K562 (cell line): ENCODE data around the gene ANO6. TPM values are rescaled to one million over a fixed set of nuclear protein-coding genes. Genes with fewer than 3 reads are reported as not detected.

Experiments used
- ELF1 ChIP-seq: fragments of 200-800 bp; sonication (Bioruptor generic); IDR thresholded peaks from 2 replicates; pipeline ENCODE4 v1.6.1; 2016; ENCODE audit warnings: missing genetic modification characterization, missing compliant biosample characterization
- ETV5 ChIP-seq: sonication (generic); formaldehyde crosslinking; IDR thresholded peaks from 2 replicates; pipeline ENCODE4 v1.4.0; 2020; ENCODE audit warnings: low read depth, mild to moderate bottlenecking, missing genetic modification reagents
- FIP1L1 ChIP-seq: fragments of 200-400 bp; formaldehyde crosslinking; IDR thresholded peaks from 2 replicates; pipeline ENCODE4 v1.6.1; 2018; ENCODE audit warnings: mild to moderate bottlenecking, low read depth, low read length; ENCODE audit not compliant: poor library complexity, severe bottlenecking
- IFI16 ChIP-seq: fragments of 250-450 bp; sonication (Bioruptor Pico); IDR thresholded peaks from 2 replicates; pipeline ENCODE4 v2.1.2; 2022; ENCODE audit warnings: mild to moderate bottlenecking, inconsistent platforms
- MTA2 ChIP-seq: fragments of 450-650 bp; IDR thresholded peaks from 2 replicates; pipeline ENCODE4 v1.6.1; 2016; ENCODE audit warnings: low read depth
- NR0B1 ChIP-seq: fragments of 450-650 bp; IDR thresholded peaks from one replicate; pipeline ENCODE4 v1.6.1; 2018; ENCODE audit warnings: mild to moderate bottlenecking, moderate library complexity; ENCODE audit not compliant: partially characterized antibody
- PHB ChIP-seq: fragments of 250-450 bp; sonication (Bioruptor Pico); IDR thresholded peaks from 2 replicates; pipeline ENCODE4 v1.5.0; 2021
- RBM17 ChIP-seq: fragments of 200-400 bp; formaldehyde crosslinking; IDR thresholded peaks from 2 replicates; pipeline ENCODE4 v1.6.1; 2017; ENCODE audit warnings: low read depth, mild to moderate bottlenecking, low read length, borderline replicate concordance
- RCOR1 ChIP-seq, 2 experiments: IDR thresholded peaks; 2 replicates each; pipeline ENCODE4 v1.6.1; 2012; ENCODE audit warnings: low read depth in 2 of 2, low read length in 2 of 2, borderline replicate concordance in 1 of 2, improper control_type of control experiment in 1 of 2
- SRF ChIP-seq, 2 experiments: fragments of 250-450, 450-650 bp in 1 of 2; sonication (Bioruptor Pico) in 1 of 2; sonication (generic) in 1 of 2; formaldehyde crosslinking; IDR thresholded peaks; 2 replicates each; pipeline versions ENCODE4 v1.5.0 to v1.5.1; 2020 to 2022; ENCODE audit warnings: mild to moderate bottlenecking in 1 of 2, missing genetic modification reagents in 1 of 2
- SRSF3 ChIP-seq: fragments of 200-400 bp; formaldehyde crosslinking; IDR thresholded peaks from 2 replicates; pipeline ENCODE4 v1.6.1; 2016; ENCODE audit warnings: mild to moderate bottlenecking, low read length, moderate library complexity; ENCODE audit not compliant: insufficient read depth
- SUPT5H ChIP-seq: fragments of 450-650 bp; IDR thresholded peaks from 2 replicates; pipeline ENCODE4 v1.6.1; 2016
- TBL1XR1 ChIP-seq, 2 experiments: IDR thresholded peaks; 2 replicates each; pipeline ENCODE4 v1.6.1; 2012; ENCODE audit warnings: improper control_type of control experiment in 2 of 2, low read length in 2 of 2, mild to moderate bottlenecking in 1 of 2
- TEAD1 ChIP-seq, 2 experiments: fragments of 450-650 bp in 1 of 2; sonication (generic) in 1 of 2; formaldehyde crosslinking; IDR thresholded peaks; 2 replicates each; pipeline versions ENCODE4 v1.4.0 to v1.8.0; 2020 to 2022; ENCODE audit warnings: mild to moderate bottlenecking in 2 of 2, missing genetic modification reagents in 1 of 2
- TSC22D4 ChIP-seq: fragments of 450-650 bp; IDR thresholded peaks from 2 replicates; pipeline ENCODE4 v1.6.1; 2016; ENCODE audit warnings: missing genetic modification characterization, missing biosample characterization, control low read depth
- XRCC5 ChIP-seq: fragments of 200-400 bp; formaldehyde crosslinking; IDR thresholded peaks from 2 replicates; pipeline ENCODE4 v1.6.1; 2017; ENCODE audit warnings: low read depth, mild to moderate bottlenecking, low read length
- ZNF140 ChIP-seq: fragments of 250-450 bp; sonication (Bioruptor Pico); IDR thresholded peaks from 2 replicates; pipeline ENCODE4 v1.8.0; 2021; ENCODE audit warnings: moderate library complexity, mild to moderate bottlenecking, inconsistent platforms
- ZNF277 ChIP-seq: fragments of 250-450 bp; sonication (Bioruptor Pico); IDR thresholded peaks from 2 replicates; pipeline ENCODE4 v1.8.0; 2022; ENCODE audit warnings: inconsistent platforms, mild to moderate bottlenecking, moderate library complexity, borderline replicate concordance
- ZNF830 ChIP-seq: fragments of 250-450 bp; sonication (Bioruptor Pico); IDR thresholded peaks from 2 replicates; pipeline ENCODE4 v1.5.0; 2021; ENCODE audit warnings: mild to moderate bottlenecking
- polyA plus RNA-seq, 8 experiments: library from polyadenylated mRNA; depleted of rRNA in 4 of 8; stranded (reverse) in 5 of 8; unstranded in 3 of 8; fragments of >200 nt; fragmentation: Nextera tagmentation in 2 of 8; fragmentation: Illumina TruSeq in 1 of 8; extraction: Ambion mirVana in 2 of 8; extraction: Trizol in 1 of 8; gene quantifications; 2 replicates each; pipeline versions ENCODE4 v1.2.1 to v1.2.3, GENCODE V29; 2011 to 2014; ENCODE audit warnings: inconsistent platforms in 1 of 8, missing spikeins in 1 of 8
- total RNA-seq, 7 experiments: library from RNA; depleted of rRNA in 6 of 7; stranded (reverse); fragments of >200 nt in 6 of 7; fragmentation: Illumina TruSeq in 2 of 7; extraction: Trizol in 2 of 7; gene quantifications; 2 replicates each; pipeline versions ENCODE4 v1.2.1 to v1.2.3, GENCODE V29; 2011 to 2021; ENCODE audit warnings: low replicate concordance in 1 of 7
- TF ChIP-seq, protein P1 (sequence below): sonication (generic); formaldehyde crosslinking; IDR thresholded peaks from 2 replicates; pipeline ENCODE4 v1.4.0; 2020; ENCODE audit warnings: mild to moderate bottlenecking, missing genetic modification reagents
- TF ChIP-seq, protein P2 (sequence below): fragments of 450-650 bp; IDR thresholded peaks from 2 replicates; pipeline ENCODE4 v1.6.1; 2016; ENCODE audit warnings: missing biosample characterization, missing genetic modification characterization

Gene ANO6
- total and polyA plus RNA-seq, 9 of the 15 experiments (the other 6 are each of a cell fraction or from before 2014, with no cell fraction given), result 3.5 to 24.7 (median 20.3) TPM

DNA sequence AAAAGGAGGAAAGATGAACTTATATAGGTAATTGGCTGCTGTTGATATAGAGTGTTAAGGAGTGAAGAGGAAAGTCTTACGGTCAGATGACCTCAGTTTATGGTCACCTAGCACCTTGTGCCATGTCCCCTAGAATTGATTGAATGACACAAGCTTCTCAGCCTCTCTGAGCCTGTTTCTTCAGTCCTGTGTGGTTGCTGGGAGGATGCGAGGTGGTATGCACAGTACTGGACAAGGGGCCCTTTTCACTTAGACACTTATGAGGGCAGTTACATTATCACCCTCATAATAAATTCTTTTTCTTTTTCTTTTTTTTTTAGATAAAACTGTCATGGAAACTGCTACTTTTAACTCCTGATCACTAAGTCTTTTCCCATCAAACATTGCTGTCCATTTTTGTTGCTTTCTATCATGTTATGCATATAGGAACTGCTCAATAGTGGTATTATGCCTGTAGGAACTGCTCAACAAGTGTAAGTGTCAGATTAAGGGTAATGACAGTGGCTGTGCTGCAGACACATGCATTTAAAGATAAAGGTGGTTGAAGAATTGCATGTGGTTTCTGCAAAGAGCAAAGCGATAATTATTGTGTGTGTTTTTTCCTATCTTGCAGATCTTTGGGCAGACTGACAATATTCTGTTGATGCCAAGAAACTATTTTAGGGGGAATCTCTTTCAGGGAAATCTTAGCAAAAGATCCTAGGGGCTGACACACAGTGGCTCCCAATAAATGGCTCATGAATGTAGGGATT lies 11.6 kb downstream of the ANO6 start (continued):
- TF ChIP-seq, protein P1, sequence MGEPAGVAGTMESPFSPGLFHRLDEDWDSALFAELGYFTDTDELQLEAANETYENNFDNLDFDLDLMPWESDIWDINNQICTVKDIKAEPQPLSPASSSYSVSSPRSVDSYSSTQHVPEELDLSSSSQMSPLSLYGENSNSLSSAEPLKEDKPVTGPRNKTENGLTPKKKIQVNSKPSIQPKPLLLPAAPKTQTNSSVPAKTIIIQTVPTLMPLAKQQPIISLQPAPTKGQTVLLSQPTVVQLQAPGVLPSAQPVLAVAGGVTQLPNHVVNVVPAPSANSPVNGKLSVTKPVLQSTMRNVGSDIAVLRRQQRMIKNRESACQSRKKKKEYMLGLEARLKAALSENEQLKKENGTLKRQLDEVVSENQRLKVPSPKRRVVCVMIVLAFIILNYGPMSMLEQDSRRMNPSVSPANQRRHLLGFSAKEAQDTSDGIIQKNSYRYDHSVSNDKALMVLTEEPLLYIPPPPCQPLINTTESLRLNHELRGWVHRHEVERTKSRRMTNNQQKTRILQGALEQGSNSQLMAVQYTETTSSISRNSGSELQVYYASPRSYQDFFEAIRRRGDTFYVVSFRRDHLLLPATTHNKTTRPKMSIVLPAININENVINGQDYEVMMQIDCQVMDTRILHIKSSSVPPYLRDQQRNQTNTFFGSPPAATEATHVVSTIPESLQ, result no peak
- TF ChIP-seq ZNF140 (CRISPR knock-in tag), result no peak
- TF ChIP-seq ETV5 (CRISPR knock-in tag), result no peak
- no peak for TF ChIP-seq PHB (CRISPR knock-in tag)
- no peak for TF ChIP-seq IFI16 (CRISPR knock-in tag)
- no peak for TF ChIP-seq NR0B1
- TF ChIP-seq RBM17, result no peak
- no peak for TF ChIP-seq ELF1 (tag)
- no peak for TF ChIP-seq SUPT5H
- no peak for TF ChIP-seq TSC22D4 (tag)
- TF ChIP-seq RCOR1 (IDR thresholded peaks at IDR 0.05; ENCODE audit: borderline replicate concordance in 1 of 2, low read depth in 2 of 2, low read length in 2 of 2), result peak in 1 of 2 experiments; percentile 59; a peak in 1 of 4 replicates
- no peak for TF ChIP-seq XRCC5
- no peak for TF ChIP-seq ZNF830 (CRISPR knock-in tag)
- TF ChIP-seq MTA2, result peak; percentile 75
- TF ChIP-seq, protein P2, sequence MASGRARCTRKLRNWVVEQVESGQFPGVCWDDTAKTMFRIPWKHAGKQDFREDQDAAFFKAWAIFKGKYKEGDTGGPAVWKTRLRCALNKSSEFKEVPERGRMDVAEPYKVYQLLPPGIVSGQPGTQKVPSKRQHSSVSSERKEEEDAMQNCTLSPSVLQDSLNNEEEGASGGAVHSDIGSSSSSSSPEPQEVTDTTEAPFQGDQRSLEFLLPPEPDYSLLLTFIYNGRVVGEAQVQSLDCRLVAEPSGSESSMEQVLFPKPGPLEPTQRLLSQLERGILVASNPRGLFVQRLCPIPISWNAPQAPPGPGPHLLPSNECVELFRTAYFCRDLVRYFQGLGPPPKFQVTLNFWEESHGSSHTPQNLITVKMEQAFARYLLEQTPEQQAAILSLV (tag), result no peak
- no peak for TF ChIP-seq TEAD1 (CRISPR knock-in tag; IDR thresholded peaks at IDR 0.05)
- no peak for TF ChIP-seq ZNF277 (CRISPR knock-in tag)
- TF ChIP-seq SRSF3, result no peak
- no peak for TF ChIP-seq SRF (CRISPR knock-in tag; IDR thresholded peaks at IDR 0.05)
- peak in 1 of 2 experiments; percentile 54; a peak in 1 of 4 replicates for TF ChIP-seq TBL1XR1 (IDR thresholded peaks at IDR 0.05; ENCODE audit: low read length in 2 of 2)
- no peak for TF ChIP-seq FIP1L1
